K562 (cell line): ENCODE results near the gene ZNF322. TPM values are rescaled to one million over a fixed set of nuclear protein-coding genes. Genes with fewer than 3 reads are reported as not detected.

Experiments
- ATAC-seq: fragments of 200-7000 bp; cut with Tn5 transposase; 3 replicates; pipeline ENCODE4 v1.9.1; 2020; ENCODE audit warnings: moderate library complexity
- Bru-seq: library from RNA; stranded (reverse); fragments of 400-500 nt; gene quantifications from one replicate; lab custom pipeline; 2021; lab: Mats Ljungman, UMichigan
- BruChase-seq, 2 experiments: library from RNA; stranded (reverse); fragments of 400-500 nt; gene quantifications; one replicate each; lab custom pipeline; 2021; lab: Mats Ljungman, UMichigan
- BruUV-seq: library from RNA; stranded (reverse); fragments of 400-500 nt; replicated peaks from 2 replicates; lab custom pipeline; 2021; lab: Mats Ljungman, UMichigan
- CTCF ChIA-PET: fragments of 300-600 bp; formaldehyde crosslinking; extraction: SDS; loops from one replicate; lab custom pipeline; 2021; ENCODE audit warnings: low intra/inter-chr PET ratio; lab: Yijun Ruan, JAX
- POLR2A ChIA-PET: fragments of 300-600, 350-650 bp; sonication (Branson Sonifier 250); formaldehyde crosslinking; extraction: SDS; loops from one replicate; lab custom pipeline; 2021; ENCODE audit warnings: antibody characterized with exemption, inconsistent platforms; lab: Yijun Ruan, JAX
- DNase-seq, 4 experiments: peaks; one replicate each; pipeline versions ENCODE4 v3.0.0 to v3.0.0-alpha.2; 2011 to 2018; ENCODE audit warnings: low spot score in 3 of 4, mixed read lengths in 3 of 4; ENCODE audit errors: extremely low read depth in 1 of 4
- FAIRE-seq: peaks from 2 replicates; lab custom pipeline; 2011; peaks lifted over from hg19 to GRCh38; lab: Jason Lieb, UNC
- H2AFZ ChIP-seq: 2 replicates; pipeline ENCODE4 v1.6.0; 2011; ENCODE audit warnings: low read depth, low read length, control low read depth, inconsistent platforms
- H3K27ac ChIP-seq: fragments of 200-600 bp; 3 replicates; pipeline ENCODE4 v1.8.0; 2011; ENCODE audit warnings: low read depth, mild to moderate bottlenecking, control low read depth, inconsistent platforms, low read length, moderate library complexity, mixed read lengths; ENCODE audit errors: extremely low read depth
- H3K27me3 ChIP-seq, 2 experiments: fragments of 300-600 bp in 1 of 2; 2 replicates in 1 of 2; 3 replicates in 1 of 2; pipeline versions ENCODE4 v1.6.0 to v1.8.0; 2011; ENCODE audit warnings: inconsistent platforms in 2 of 2, low read length in 2 of 2, mild to moderate bottlenecking in 1 of 2, mixed read lengths in 1 of 2, moderate library complexity in 1 of 2; ENCODE audit not compliant: control insufficient read depth in 2 of 2, insufficient read depth in 2 of 2
- H3K36me3 ChIP-seq: fragments of 300-600 bp; 3 replicates; pipeline ENCODE4 v1.8.0; 2011; ENCODE audit warnings: mild to moderate bottlenecking, low read length, inconsistent platforms; ENCODE audit not compliant: control insufficient read depth, insufficient read depth
- H3K4me1 ChIP-seq, 2 experiments: fragments of 200-600 bp in 1 of 2; replicated peaks in 1 of 2; 2 replicates in 1 of 2; 3 replicates in 1 of 2; pipeline versions ENCODE4 v1.5.1 to v1.8.0; 2011; ENCODE audit warnings: inconsistent platforms in 2 of 2, low read length in 2 of 2, mild to moderate bottlenecking in 1 of 2, mixed read lengths in 1 of 2, moderate library complexity in 1 of 2; ENCODE audit not compliant: control insufficient read depth in 2 of 2, insufficient read depth in 2 of 2
- H3K4me2 ChIP-seq: 2 replicates; pipeline ENCODE4 v1.6.1; 2011; ENCODE audit warnings: low read length, control low read depth, inconsistent platforms, mixed read lengths; ENCODE audit not compliant: insufficient read depth
- H3K4me3 ChIP-seq: fragments of 200-600 bp; sonication (generic), shearing (Covaris generic); 2 replicates; pipeline ENCODE4 v1.5.1; 2016; ENCODE audit warnings: control low read depth, inconsistent platforms
- H3K79me2 ChIP-seq: fragments of 200-600 bp; 3 replicates; pipeline ENCODE4 v1.8.0; 2011; ENCODE audit warnings: low read length, inconsistent platforms; ENCODE audit not compliant: control insufficient read depth, insufficient read depth
- H3K9ac ChIP-seq, 2 experiments: 2 replicates each; pipeline versions ENCODE4 v1.6.0 to v1.6.1; 2011; ENCODE audit warnings: low read depth in 2 of 2, low read length in 2 of 2, control low read depth in 1 of 2, inconsistent platforms in 1 of 2, mild to moderate bottlenecking in 1 of 2, mixed read lengths in 1 of 2; ENCODE audit not compliant: insufficient read depth in 1 of 2
- H3K9me1 ChIP-seq: one replicate; pipeline ENCODE4 v1.6.0; 2011; ENCODE audit warnings: inconsistent platforms, mild to moderate bottlenecking, low read length, moderate library complexity; ENCODE audit not compliant: control insufficient read depth, insufficient read depth
- H3K9me3 ChIP-seq: replicated peaks from 2 replicates; pipeline ENCODE4 v1.5.1; 2011; ENCODE audit warnings: low read depth, low read length, inconsistent platforms; ENCODE audit not compliant: control insufficient read depth, insufficient read depth
- H4K20me1 ChIP-seq: replicated peaks from 2 replicates; pipeline ENCODE4 v1.6.1; 2011; ENCODE audit warnings: low read length, inconsistent platforms, mixed read lengths; ENCODE audit not compliant: control insufficient read depth, insufficient read depth
- CXXC5 ChIP-seq: fragments of 250-450 bp; sonication (Bioruptor Pico); IDR thresholded peaks from 2 replicates; pipeline ENCODE4 v1.8.0; 2022; ENCODE audit warnings: inconsistent platforms, mild to moderate bottlenecking, moderate library complexity
- SMARCA5 ChIP-seq: fragments of 450-650 bp; IDR thresholded peaks from 2 replicates; pipeline ENCODE4 v1.6.1; 2016
- ZNF436 ChIP-seq: fragments of 250-450, 450-650 bp; sonication (Bioruptor Pico); formaldehyde crosslinking; IDR thresholded peaks from 2 replicates; pipeline ENCODE4 v1.7.0; 2020; ENCODE audit warnings: mild to moderate bottlenecking
- WGBS: fragments of 100-300 bp; shearing (Covaris generic); methylation state at CpG from one replicate; pipeline ENCODE4 v1.1.6; 2016; ENCODE audit warnings: low coverage, mixed read lengths; ENCODE audit not compliant: insufficient coverage; ENCODE audit errors: missing lambda C conversion rate; 5-methylcytosine and 5-hydroxymethylcytosine counted together
- in situ Hi-C: fragments of 300-500 bp; cut with MboI; formaldehyde crosslinking; loops from 4 replicates; pipeline ENCODE4 v1.15.0; 2018; ENCODE audit warnings: inconsistent platforms, mixed read lengths
- intact Hi-C: fragments of 100-400 bp; cut with micrococcal nuclease; formaldehyde crosslinking; loops from 2 replicates; pipeline ENCODE4 v1.14.2; 2022
- long read RNA-seq, 3 experiments: library from polyadenylated mRNA in 2 of 3; library from RNA in 1 of 3; unstranded in 2 of 3; stranded (forward) in 1 of 3; transcript quantifications; one replicate each; pipeline ENCODE4 v2.0.0, GENCODE V29; 2019 to 2022
- polyA minus RNA-seq, 3 experiments: library from RNA; depleted of rRNA, polyadenylated mRNA; stranded (reverse); fragments of >200 nt; gene quantifications; 2 replicates each; pipeline ENCODE4 v1.2.3, GENCODE V29; 2011
- polyA plus RNA-seq, 8 experiments: library from polyadenylated mRNA; depleted of rRNA in 4 of 8; stranded (reverse) in 5 of 8; unstranded in 3 of 8; fragments of >200 nt; fragmentation: Nextera tagmentation in 2 of 8; fragmentation: Illumina TruSeq in 1 of 8; extraction: Ambion mirVana in 2 of 8; extraction: Trizol in 1 of 8; gene quantifications; 2 replicates each; pipeline versions ENCODE4 v1.2.1 to v1.2.3, GENCODE V29; 2011 to 2014; ENCODE audit warnings: inconsistent platforms in 1 of 8, missing spikeins in 1 of 8
- total RNA-seq, 7 experiments: library from RNA; depleted of rRNA in 6 of 7; stranded (reverse); fragments of >200 nt in 6 of 7; fragmentation: Illumina TruSeq in 2 of 7; extraction: Trizol in 2 of 7; gene quantifications; 2 replicates each; pipeline versions ENCODE4 v1.2.1 to v1.2.3, GENCODE V29; 2011 to 2021; ENCODE audit warnings: low replicate concordance in 1 of 7
- TF ChIP-seq, protein P1 (sequence below), 3 experiments: fragments of 200-800 bp in 1 of 3; sonication (Bioruptor generic) in 1 of 3; sonication (generic) in 1 of 3; formaldehyde crosslinking in 1 of 3; IDR thresholded peaks; 2 replicates each; pipeline versions ENCODE4 v1.6.1 to v1.8.0; 2016 to 2022; ENCODE audit warnings: mild to moderate bottlenecking in 2 of 3, missing compliant biosample characterization in 2 of 3, missing genetic modification characterization in 2 of 3, missing genetic modification reagents in 1 of 3
- TF ChIP-seq, protein P2 (sequence below): sonication (generic); formaldehyde crosslinking; IDR thresholded peaks from 2 replicates; pipeline ENCODE4 v1.8.0; 2023; ENCODE audit warnings: mild to moderate bottlenecking, missing genetic modification reagents

ZNF322 gene, protein sequence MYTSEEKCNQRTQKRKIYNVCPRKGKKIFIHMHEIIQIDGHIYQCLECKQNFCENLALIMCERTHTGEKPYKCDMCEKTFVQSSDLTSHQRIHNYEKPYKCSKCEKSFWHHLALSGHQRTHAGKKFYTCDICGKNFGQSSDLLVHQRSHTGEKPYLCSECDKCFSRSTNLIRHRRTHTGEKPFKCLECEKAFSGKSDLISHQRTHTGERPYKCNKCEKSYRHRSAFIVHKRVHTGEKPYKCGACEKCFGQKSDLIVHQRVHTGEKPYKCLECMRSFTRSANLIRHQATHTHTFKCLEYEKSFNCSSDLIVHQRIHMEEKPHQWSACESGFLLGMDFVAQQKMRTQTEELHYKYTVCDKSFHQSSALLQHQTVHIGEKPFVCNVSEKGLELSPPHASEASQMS
- total RNA-seq (2011; cell fraction: chromatin; rRNA removed; ENCODE audit: low replicate concordance) = 8.3 and 23.3 TPM in 2 replicates
- 13.7 and 20.0 TPM in 2 replicates for total RNA-seq (2011; cell fraction: nucleolus; rRNA removed)
- total RNA-seq (2011; cell fraction: nucleoplasm; rRNA removed) = 11.3 and 14.8 TPM in 2 replicates
- 11.6 and 12.4 TPM in 2 replicates for total RNA-seq (2014; rRNA removed)
- total RNA-seq (2014; rRNA removed; fragmentation: Illumina TruSeq; extraction: Trizol) = 24.0 and 27.2 TPM in 2 replicates
- total RNA-seq (2015; rRNA removed; fragmentation: Illumina TruSeq; extraction: Trizol) = 25.2 and 26.4 TPM in 2 replicates
- total RNA-seq (2021) = 29.2 and 31.2 TPM in 2 replicates
- 21.9 and 24.8 TPM in 2 replicates for polyA plus RNA-seq (2011; rRNA removed)
- 3.9 and 6.5 TPM in 2 replicates for polyA plus RNA-seq (2011; cell fraction: cytosol; rRNA removed)
- 20.4 and 22.7 TPM in 2 replicates for polyA plus RNA-seq (2011; cell fraction: nucleus; rRNA removed)
- 10.6 and 17.4 TPM in 2 replicates for polyA plus RNA-seq (2012)
- polyA plus RNA-seq (2014; fragmentation: Illumina TruSeq; extraction: Trizol) = 17.8 and 18.7 TPM in 2 replicates
- polyA plus RNA-seq (2014; fragmentation: Nextera tagmentation; extraction: Ambion mirVana) = 1 to 10 TPM; 4.7 to 7.1 TPM
- polyA plus RNA-seq (2014; rRNA removed) = 12.4 and 14.6 TPM in 2 replicates
- polyA minus RNA-seq (2011; rRNA and poly(A)+ RNA removed) = 18.8 and 21.8 TPM in 2 replicates
- polyA minus RNA-seq (2011; cell fraction: cytosol; rRNA and poly(A)+ RNA removed) = 9.3 and 10.4 TPM in 2 replicates
- 15.6 and 21.7 TPM in 2 replicates for polyA minus RNA-seq (2011; cell fraction: nucleus; rRNA and poly(A)+ RNA removed)
- Bru-seq, nascent RNA = percentile 82 among the genes with signal in this experiment
- percentile 80 among the genes with signal in this experiment for BruChase-seq, experiment 1, labeled RNA remaining after a 2-hour chase
- percentile 78 among the genes with signal in this experiment for BruChase-seq, experiment 2, labeled RNA remaining after a 6-hour chase
- long read RNA-seq, experiment 1, full-length matches to known transcripts = 38 of 54 reads
- long read RNA-seq, experiment 1, partial matches to known transcripts = 2 of 54 reads
- long read RNA-seq, experiment 1, other reads (novel, unspliced or antisense) = 14 of 54 reads
- long read RNA-seq, experiment 2, full-length matches to known transcripts = 3 of 12 reads
- long read RNA-seq, experiment 2, partial matches to known transcripts = 1 of 12 reads
- long read RNA-seq, experiment 2, other reads (novel, unspliced or antisense) = 8 of 12 reads
- long read RNA-seq, experiment 3, full-length matches to known transcripts = 6 of 9 reads
- long read RNA-seq, experiment 3, partial matches to known transcripts = 0 of 9 reads
- long read RNA-seq, experiment 3, other reads (novel, unspliced or antisense) = 3 of 9 reads

DNA sequence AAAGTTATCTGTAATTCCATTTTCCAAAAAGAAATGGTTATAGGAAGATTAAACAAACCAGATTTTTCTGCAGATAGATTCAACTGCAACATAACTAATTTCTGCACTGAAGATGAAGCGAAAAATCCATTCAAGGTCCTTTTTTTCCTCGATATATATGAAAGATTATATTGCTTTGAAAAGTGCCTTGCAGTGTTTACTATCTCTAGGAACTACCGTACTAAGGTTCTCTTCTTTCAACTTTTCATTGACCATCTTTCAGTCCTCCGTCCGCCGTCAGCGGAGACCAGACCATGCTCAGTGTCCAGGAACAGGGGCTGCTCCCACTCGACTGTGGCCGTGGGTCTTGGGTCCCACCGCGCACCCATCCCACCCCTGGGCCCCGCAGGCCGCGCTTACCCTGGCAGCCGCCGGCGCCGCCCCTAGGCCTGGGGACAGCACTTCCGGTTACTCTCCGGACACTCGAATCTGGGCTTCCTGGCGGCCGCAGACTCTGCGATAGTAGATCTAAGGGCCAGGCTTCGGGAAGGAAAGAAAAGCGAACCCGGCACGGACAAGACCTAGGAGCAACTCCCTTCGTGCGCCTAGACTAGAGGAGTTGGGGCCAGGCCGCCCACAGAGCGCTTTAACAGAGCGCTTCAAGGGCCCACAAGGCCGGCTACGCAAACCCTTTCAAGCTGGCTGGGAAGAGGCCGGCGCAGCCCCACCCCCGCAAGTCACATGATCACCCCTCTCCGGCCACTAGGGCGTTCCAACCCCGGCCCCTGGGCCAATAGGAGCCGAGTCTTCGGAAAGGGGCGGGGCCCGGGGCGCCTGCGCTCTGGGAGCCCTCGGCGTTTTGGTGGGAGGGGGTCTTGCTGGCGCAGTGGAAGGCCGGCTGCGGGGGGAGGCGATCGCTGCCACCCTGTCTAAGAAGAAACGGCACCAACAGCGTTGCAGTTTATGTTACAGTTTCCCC, at the start of gene ZNF322:
Gene ZNF322, minus strand, starts transcription at position 705 of the 958 bp plus-strand sequence. CDS start 21,193 bp downstream, outside the sequence.
- Histone ChIP-seq H2AFZ (peak within 1 kb of the TSS; percentile 98), H3K9ac (peak within 1 kb of the TSS; percentile 67 to 93), H3K27ac (peak within 1 kb of the TSS; percentile 52), H3K27me3 (peaks cover 4 to 6% of the 10 kb centered on the region in 2 experiments), H3K9me1 (no peaks in the 10 kb centered on the region), H3K9me3 (no peaks in the 10 kb centered on the region), H3K4me3 (peak within 1 kb of the TSS; percentile 63), H3K4me2 (peak within 1 kb of the TSS; percentile 94), H3K36me3 (peaks cover 29% of the 10 kb centered on the region), H3K4me1 (peaks cover 3 to 14% of the 10 kb centered on the region in 2 experiments; a peak in 3 of 5 replicates), H4K20me1 (no peaks in the 10 kb centered on the region), H3K79me2 (peaks cover 23% of the 10 kb centered on the region)
- peak; percentile 100 for ATAC-seq
- peak; percentile 98 to 99 (median 99) for DNase-seq
- ChIA-PET CTCF (no interaction called here), POLR2A (interaction anchor here (0.6 to 1.3 kb wide), 3 partner anchors 13 to 460 kb away, joined by 3 read pairs; no protein-coding TSS in a partner anchor)
- in situ Hi-C loops = no loop called here
- under 1% methylated on average over 45 of the region's 56 CpGs for WGBS
- BruUV-seq = TSS peak; percentile 55
- peak; percentile 86 for FAIRE-seq
- intact Hi-C loops = no loop called here
- TF ChIP-seq SMARCA5 (no peak), CXXC5 (CRISPR knock-in tag) (peak; percentile 76), ZNF436 (CRISPR knock-in tag) (no peak)
- TF ChIP-seq, protein P1, sequence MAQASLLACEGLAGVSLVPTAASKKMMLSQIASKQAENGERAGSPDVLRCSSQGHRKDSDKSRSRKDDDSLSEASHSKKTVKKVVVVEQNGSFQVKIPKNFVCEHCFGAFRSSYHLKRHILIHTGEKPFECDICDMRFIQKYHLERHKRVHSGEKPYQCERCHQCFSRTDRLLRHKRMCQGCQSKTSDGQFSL (CRISPR knock-in tag; IDR thresholded peaks at IDR 0.05) = 0 out of 2 replicates have a peak, but pooled peaks have one; percentile 17
- TF ChIP-seq, protein P1 (tag; IDR thresholded peaks at IDR 0.05) = no peak
- TF ChIP-seq, protein P2, sequence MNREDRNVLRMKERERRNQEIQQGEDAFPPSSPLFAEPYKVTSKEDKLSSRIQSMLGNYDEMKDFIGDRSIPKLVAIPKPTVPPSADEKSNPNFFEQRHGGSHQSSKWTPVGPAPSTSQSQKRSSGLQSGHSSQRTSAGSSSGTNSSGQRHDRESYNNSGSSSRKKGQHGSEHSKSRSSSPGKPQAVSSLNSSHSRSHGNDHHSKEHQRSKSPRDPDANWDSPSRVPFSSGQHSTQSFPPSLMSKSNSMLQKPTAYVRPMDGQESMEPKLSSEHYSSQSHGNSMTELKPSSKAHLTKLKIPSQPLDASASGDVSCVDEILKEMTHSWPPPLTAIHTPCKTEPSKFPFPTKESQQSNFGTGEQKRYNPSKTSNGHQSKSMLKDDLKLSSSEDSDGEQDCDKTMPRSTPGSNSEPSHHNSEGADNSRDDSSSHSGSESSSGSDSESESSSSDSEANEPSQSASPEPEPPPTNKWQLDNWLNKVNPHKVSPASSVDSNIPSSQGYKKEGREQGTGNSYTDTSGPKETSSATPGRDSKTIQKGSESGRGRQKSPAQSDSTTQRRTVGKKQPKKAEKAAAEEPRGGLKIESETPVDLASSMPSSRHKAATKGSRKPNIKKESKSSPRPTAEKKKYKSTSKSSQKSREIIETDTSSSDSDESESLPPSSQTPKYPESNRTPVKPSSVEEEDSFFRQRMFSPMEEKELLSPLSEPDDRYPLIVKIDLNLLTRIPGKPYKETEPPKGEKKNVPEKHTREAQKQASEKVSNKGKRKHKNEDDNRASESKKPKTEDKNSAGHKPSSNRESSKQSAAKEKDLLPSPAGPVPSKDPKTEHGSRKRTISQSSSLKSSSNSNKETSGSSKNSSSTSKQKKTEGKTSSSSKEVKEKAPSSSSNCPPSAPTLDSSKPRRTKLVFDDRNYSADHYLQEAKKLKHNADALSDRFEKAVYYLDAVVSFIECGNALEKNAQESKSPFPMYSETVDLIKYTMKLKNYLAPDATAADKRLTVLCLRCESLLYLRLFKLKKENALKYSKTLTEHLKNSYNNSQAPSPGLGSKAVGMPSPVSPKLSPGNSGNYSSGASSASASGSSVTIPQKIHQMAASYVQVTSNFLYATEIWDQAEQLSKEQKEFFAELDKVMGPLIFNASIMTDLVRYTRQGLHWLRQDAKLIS = 0 out of 2 replicates have a peak, but pooled peaks have one; percentile 56
